Spinal cord (tissue), 10 donors: ENCODE data around the gene IL15. TPM values are rescaled to one million over a fixed set of nuclear protein-coding genes. Genes with fewer than 3 reads are reported as not detected.

Experiments
- DNase-seq, 6 donors: peaks; one replicate each; pipeline versions ENCODE4 v3.0.0 to v3.0.0-alpha.2; 2013 to 2015; ENCODE audit warnings: low spot score in 6 of 6, low read depth in 4 of 6
- H3K27ac ChIP-seq: one replicate; pipeline ENCODE4 v1.5.1; 2013; ENCODE audit warnings: low read depth, low read length, control low read depth
- H3K27me3 ChIP-seq: one replicate; pipeline ENCODE4 v1.6.1; 2013; ENCODE audit warnings: low read length; ENCODE audit not compliant: control insufficient read depth, insufficient read depth
- H3K36me3 ChIP-seq: one replicate; pipeline ENCODE4 v1.6.1; 2013; ENCODE audit warnings: low read length; ENCODE audit not compliant: control insufficient read depth, insufficient read depth
- H3K4me1 ChIP-seq: one replicate; pipeline ENCODE4 v1.6.1; 2013; ENCODE audit warnings: low read length; ENCODE audit not compliant: control insufficient read depth, insufficient read depth
- H3K4me3 ChIP-seq: one replicate; pipeline ENCODE4 v1.5.1; 2013; ENCODE audit warnings: low read depth, low read length, control low read depth
- H3K9me3 ChIP-seq: one replicate; pipeline ENCODE4 v1.6.1; 2013; ENCODE audit warnings: low read length; ENCODE audit not compliant: control insufficient read depth, insufficient read depth
- WGBS: methylation state at CpG from one replicate; pipeline ENCODE4 v1.1.5; 2013; ENCODE audit warnings: missing lambda C conversion rate; ENCODE audit not compliant: insufficient coverage; 5-methylcytosine and 5-hydroxymethylcytosine counted together
- polyA plus RNA-seq, 2 donors: library from polyadenylated mRNA; unstranded; fragments of 120-200 nt; gene quantifications; one replicate each; pipeline ENCODE4 v1.2.1, GENCODE V29; 2013; ENCODE audit not compliant: insufficient read length in 2 of 2
- total RNA-seq, 2 donors: library from RNA; depleted of rRNA in 1 of 2; stranded (reverse); fragments of 120-200 nt in 1 of 2; fragments of >200 nt in 1 of 2; gene quantifications; one replicate each; pipeline versions ENCODE4 v1.2.3 to v1.2.4, GENCODE V29; 2013 to 2014
- donor health status: healthy.

IL15 gene
- total and polyA plus RNA-seq, 4 donors = 1.1 to 3.1 (median 2.4) TPM

DNA sequence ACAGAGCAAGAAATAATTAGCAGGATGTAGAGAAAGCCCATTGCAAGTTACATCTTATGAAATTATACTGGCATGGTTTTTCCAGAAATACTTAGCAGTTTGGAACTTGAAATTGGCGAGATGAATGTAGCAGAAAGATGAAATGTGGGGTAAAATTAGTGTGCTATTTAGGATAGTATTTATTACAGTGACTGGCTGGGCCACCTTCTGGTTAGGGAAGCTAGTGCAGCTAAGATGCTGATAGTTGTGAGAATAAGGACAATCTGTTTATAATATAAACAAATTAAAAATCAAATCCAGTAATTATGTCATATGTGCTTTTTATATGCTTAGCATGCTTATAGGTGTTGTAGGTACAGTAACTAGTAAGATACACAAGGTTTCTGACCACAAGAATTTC lies 74.8 kb downstream of the IL15 start:
- 100% methylated on average over 1 of the region's 1 CpG for WGBS
- H3K27me3 ChIP-seq = no peaks in the 10 kb centered on the region
- no peaks in the 10 kb centered on the region for H3K36me3 ChIP-seq
- peaks cover 2% of the 10 kb centered on the region for H3K9me3 ChIP-seq
- no peak overlapping the region for H3K27ac ChIP-seq
- H3K4me1 ChIP-seq = no peaks in the 10 kb centered on the region
- peak in 2 of 6 donors; percentile 4 to 11 for DNase-seq
- no peak overlapping the region for H3K4me3 ChIP-seq

DNA sequence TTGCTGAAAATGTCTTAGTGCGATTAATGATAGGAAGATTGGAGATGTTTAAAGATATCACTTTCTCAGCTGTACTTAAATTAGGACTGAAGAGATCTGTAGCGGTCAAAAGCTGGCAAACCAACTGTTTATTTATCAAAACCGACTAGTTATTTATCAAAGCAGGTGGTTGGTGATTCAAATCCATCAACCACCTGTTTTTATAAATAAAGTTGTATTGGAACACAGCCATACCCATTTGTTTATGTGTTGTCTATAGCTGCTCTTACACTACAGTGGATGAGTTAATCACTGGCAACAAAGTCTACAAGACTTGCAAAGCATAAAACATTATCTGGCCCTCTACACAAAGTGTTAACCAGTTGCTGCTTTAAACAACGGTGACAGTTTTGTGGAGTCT lies 76.8 kb downstream of the IL15 start:
- DNase-seq = no peak
- H3K4me1 ChIP-seq = no peaks in the 10 kb centered on the region
- peaks cover 4% of the 10 kb centered on the region for H3K9me3 ChIP-seq
- no peaks in the 10 kb centered on the region for H3K36me3 ChIP-seq
- no peak overlapping the region for H3K27ac ChIP-seq
- WGBS = no CpG with 5 or more reads among the region's 4 CpGs
- H3K27me3 ChIP-seq = no peaks in the 10 kb centered on the region
- no peak overlapping the region for H3K4me3 ChIP-seq

DNA sequence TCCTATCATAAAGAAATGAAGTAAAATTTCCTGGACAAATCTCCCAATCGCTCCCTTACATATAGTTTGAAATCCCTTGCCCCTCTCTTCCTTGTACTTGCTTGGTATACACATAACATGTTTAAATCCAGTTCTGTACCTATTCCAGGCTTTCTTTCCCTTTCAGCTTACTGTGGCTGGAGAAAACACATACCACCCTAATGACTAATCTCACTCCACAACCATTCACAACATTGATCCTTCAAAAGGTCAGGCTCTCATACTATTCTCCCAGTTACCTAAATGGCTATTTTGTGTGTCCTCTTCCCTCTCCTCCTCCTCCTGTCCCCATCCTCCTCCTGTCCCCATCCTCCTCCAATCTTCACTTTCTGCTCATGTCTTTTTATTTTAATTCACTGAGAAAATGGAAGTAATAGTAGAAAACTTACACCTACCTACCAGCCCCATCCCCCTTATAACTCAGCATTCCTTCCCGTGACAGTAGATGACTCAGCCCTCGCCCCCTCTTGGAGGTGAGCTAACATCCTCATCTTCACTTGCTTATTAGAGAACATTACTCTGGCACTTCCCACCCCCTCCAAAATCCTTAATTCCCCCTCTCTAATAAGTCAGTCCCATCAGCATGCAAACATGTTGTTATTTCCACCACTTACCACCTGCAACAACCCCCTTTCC lies 77.5 kb downstream of the IL15 start:
- H3K27me3 ChIP-seq = no peaks in the 10 kb centered on the region

DNA sequence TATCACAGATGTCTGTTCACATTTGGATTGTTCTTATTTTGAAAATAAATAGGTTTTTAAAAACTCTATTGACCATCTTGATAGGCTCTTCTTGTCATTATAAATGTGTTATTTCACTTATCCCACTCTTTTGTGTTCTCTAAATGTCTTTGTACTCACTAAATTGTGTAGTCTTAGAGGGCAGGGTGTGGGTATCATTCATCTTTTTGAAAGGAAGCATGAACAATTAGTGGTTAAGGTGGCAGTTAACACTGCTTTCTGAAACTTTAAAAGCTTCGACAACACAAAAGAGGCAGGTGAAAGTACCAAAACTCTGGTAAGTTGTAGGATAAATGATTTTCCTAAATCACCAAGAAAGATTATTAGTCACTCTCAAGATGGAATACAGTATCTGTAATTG lies 83.2 kb downstream of the IL15 start:
- H3K4me1 ChIP-seq = no peaks in the 10 kb centered on the region
- no CpG with 5 or more reads among the region's 1 CpG for WGBS
- no peaks in the 10 kb centered on the region for H3K36me3 ChIP-seq
- H3K27ac ChIP-seq = no peak overlapping the region
- peaks cover 4% of the 10 kb centered on the region for H3K9me3 ChIP-seq
- H3K4me3 ChIP-seq = no peak overlapping the region
- H3K27me3 ChIP-seq = no peaks in the 10 kb centered on the region
- no peak for DNase-seq

More for the DNA sequence above, 77.5 kb downstream of the IL15 start:
- DNase-seq = no peak
- Histone ChIP-seq H3K4me3 (no peak overlapping the region), H3K9me3 (peaks cover 4% of the 10 kb centered on the region), H3K27ac (no peak overlapping the region), H3K4me1 (no peaks in the 10 kb centered on the region), H3K36me3 (no peaks in the 10 kb centered on the region)
- 89% methylated on average over 3 of the region's 3 CpGs for WGBS

DNA sequence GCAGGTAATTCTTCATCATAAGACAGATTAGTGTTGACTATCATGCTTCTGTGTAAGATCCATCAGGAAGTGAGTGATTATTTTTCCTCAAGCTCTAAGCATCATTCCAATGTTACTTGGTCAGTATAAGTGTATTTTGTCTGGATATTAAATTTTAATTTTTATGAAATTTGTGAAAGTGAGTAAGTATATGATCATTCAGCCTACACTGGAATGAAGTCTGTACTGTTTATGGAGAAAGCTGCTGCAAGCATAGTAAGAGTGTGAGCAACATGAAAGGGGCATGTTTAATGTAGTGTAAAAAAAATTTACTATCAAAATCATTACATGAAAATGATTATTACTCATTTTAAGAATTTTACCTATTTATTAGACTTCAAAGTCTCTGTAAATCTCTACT lies 84.8 kb downstream of the IL15 start:
- DNase-seq = no peak
- H3K27ac ChIP-seq = no peak overlapping the region
- no peak overlapping the region for H3K4me3 ChIP-seq
- H3K4me1 ChIP-seq = no peaks in the 10 kb centered on the region
- H3K27me3 ChIP-seq = no peaks in the 10 kb centered on the region
- no peaks in the 10 kb centered on the region for H3K36me3 ChIP-seq
- H3K9me3 ChIP-seq = peaks cover 4% of the 10 kb centered on the region

DNA sequence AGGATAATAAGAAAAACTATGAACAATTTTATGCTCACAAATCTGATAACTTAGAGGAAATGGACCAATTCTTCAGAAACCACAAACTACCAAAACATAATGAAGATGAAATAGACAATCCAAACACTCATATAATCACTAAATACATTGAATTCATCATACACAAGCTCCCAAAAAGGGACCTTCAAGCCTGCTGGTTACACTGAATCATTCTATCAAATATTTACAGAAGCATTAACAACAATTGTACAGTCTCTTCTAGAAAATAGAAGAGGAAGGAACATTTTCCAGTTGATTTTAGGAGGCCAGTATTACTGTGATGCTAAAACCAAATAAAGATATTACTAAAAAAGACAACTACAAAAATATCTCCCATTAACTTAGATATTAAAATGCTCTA lies 88.3 kb downstream of the IL15 start:
- Histone ChIP-seq H3K27me3 (no peaks in the 10 kb centered on the region), H3K4me1 (no peaks in the 10 kb centered on the region), H3K9me3 (no peaks in the 10 kb centered on the region), H3K36me3 (no peaks in the 10 kb centered on the region), H3K4me3 (no peak overlapping the region), H3K27ac (no peak overlapping the region)
- no peak for DNase-seq

DNA sequence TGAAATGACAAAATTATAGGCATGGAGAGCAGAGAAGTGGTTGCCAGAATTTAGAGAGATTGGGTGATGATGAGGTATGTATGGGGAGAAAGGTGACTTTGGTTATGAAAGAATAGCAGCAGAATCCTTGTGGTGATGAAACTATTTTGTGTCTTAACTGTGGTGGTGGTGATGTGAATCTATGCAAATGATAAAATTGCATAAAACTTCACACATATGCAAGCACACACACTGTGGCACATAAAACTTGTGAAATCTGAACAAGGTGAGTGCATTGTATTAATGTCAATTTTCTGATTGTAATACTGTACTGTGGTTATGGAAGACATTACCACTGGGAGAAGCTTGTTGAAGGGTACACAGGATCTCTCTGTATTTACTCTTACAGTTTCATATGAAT lies 91.0 kb downstream of the IL15 start:
- H3K4me1 ChIP-seq = no peaks in the 10 kb centered on the region
- no peaks in the 10 kb centered on the region for H3K36me3 ChIP-seq
- no peak for DNase-seq
- H3K9me3 ChIP-seq = no peaks in the 10 kb centered on the region
- H3K27me3 ChIP-seq = no peaks in the 10 kb centered on the region
- H3K27ac ChIP-seq = no peak overlapping the region
- H3K4me3 ChIP-seq = no peak overlapping the region

DNA sequence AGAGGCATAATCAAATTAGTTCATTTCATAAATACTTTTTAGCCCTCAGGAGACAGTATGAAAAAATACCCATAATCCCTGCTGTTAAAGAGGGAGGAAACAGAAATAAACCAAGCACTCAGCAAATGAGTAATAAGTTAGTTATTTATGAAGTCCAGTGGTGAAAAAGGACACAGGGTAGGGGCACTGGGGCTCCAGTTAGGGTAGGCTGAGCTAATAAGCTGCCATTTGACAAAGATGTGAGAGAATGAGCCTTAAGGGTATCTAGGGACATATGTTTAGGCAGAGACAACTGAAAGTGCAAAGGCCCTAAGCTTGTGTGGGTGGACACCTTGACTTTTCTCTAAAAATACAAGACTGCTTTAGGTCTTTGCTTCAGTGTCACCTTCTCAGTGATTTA lies 94.4 kb downstream of the IL15 start:
- no peaks in the 10 kb centered on the region for H3K27me3 ChIP-seq
- no peaks in the 10 kb centered on the region for H3K36me3 ChIP-seq
- H3K4me3 ChIP-seq = no peak overlapping the region
- H3K9me3 ChIP-seq = no peaks in the 10 kb centered on the region
- no peaks in the 10 kb centered on the region for H3K4me1 ChIP-seq
- DNase-seq = no peak
- no peak overlapping the region for H3K27ac ChIP-seq

DNA sequence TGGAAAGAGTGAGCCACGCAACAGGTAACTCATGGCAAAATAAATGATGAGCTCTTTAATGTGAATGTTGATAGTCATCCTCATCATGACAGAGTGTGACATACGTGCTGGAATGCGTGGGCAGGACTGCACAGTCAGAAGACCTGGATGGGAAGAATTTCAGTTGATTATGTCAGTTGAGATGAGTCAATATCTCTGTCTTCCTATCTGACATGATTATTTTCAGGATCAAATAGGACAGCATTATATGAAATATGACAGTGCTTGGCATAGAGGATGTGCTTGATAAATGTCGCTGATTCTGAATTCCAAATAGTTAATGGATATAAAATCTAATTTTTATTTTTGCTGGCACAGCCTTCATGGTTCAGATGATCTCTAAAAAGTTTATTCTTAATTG lies 95.1 kb downstream of the IL15 start:
- Histone ChIP-seq H3K27ac (no peak overlapping the region), H3K4me1 (no peaks in the 10 kb centered on the region), H3K27me3 (no peaks in the 10 kb centered on the region), H3K4me3 (no peak overlapping the region), H3K36me3 (no peaks in the 10 kb centered on the region), H3K9me3 (no peaks in the 10 kb centered on the region)
- WGBS = no CpG with 5 or more reads among the region's 4 CpGs
- no peak for DNase-seq

DNA sequence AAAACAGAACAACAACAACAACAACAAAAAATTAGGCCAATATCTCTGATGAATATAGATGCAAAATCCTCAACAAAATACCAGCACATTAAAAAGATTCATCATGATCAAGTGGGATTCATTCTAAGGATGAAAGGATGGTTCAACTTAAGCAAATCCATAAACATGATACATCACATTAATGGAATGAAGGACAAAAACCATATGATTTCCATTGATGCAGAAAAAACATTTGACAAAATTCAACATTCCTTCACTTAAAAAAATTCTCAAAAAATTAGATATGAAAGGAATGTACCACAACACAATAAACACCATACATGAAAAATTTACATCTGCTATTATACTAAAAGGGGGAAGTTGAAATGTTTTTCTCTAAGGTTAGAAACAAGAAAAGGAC lies 103.3 kb downstream of the IL15 start:
- no peak for DNase-seq
- no peaks in the 10 kb centered on the region for H3K9me3 ChIP-seq
- H3K27me3 ChIP-seq = no peaks in the 10 kb centered on the region
- H3K4me3 ChIP-seq = no peak overlapping the region
- H3K27ac ChIP-seq = no peak overlapping the region
- no peaks in the 10 kb centered on the region for H3K4me1 ChIP-seq
- H3K36me3 ChIP-seq = no peaks in the 10 kb centered on the region
